ENCODE data around the gene NEURL1.

GRCh38 chr10:103559776-103560175 lies 66.3 kb downstream of the NEURL1 start:
- TF ChIP-seq TAF1 (IDR thresholded peaks at IDR 0.05; ENCODE audit: borderline replicate concordance, insufficient read depth, low read length), result no peak
- TF ChIP-seq SIN3A (IDR thresholded peaks at IDR 0.05; ENCODE audit: borderline replicate concordance, insufficient read depth, low read length), result no peak
- TF ChIP-seq POLR2AphosphoS5 (IDR thresholded peaks at IDR 0.05; ENCODE audit: low read depth, low read length), result no peak
- TF ChIP-seq REST (IDR thresholded peaks at IDR 0.05; ENCODE audit: insufficient read depth in 1 of 2, low read depth in 2 of 2, low read length in 2 of 2), result no peak
- no peak for TF ChIP-seq FOXP2 (optimal IDR thresholded peaks at IDR 0.05; ENCODE audit: borderline replicate concordance, extremely low read depth, extremely low read length, insufficient read depth)
